RWPE2 (cell line): Measurements from ENCODE around the gene GIMD1.
A peak's percentile ranks its signal among the peaks of the same experiment; 100 is the strongest.

Experiments
- ATAC-seq: fragments of 200-7000 bp; cut with Tn5 transposase; 3 replicates; pipeline ENCODE4 v1.9.1; 2021; ENCODE audit warnings: low read depth
- DNase-seq: peaks from one replicate; pipeline ENCODE4 v3.0.0-alpha.2; 2020; ENCODE audit warnings: low spot score
- H3K27ac ChIP-seq: fragments of 450-650 bp; 2 replicates; pipeline ENCODE4 v1.5.1; 2017; ENCODE audit warnings: mild to moderate bottlenecking; ENCODE audit not compliant: poor library complexity, severe bottlenecking
- H3K27me3 ChIP-seq: fragments of 250-450 bp; sonication (Bioruptor Pico); 2 replicates; pipeline ENCODE4 v1.5.1; 2021; ENCODE audit warnings: mild to moderate bottlenecking, moderate library complexity; ENCODE audit not compliant: insufficient read depth, poor library complexity, severe bottlenecking
- H3K36me3 ChIP-seq: fragments of 250-450 bp; sonication (Bioruptor Pico); 2 replicates; pipeline ENCODE4 v1.5.1; 2020; ENCODE audit warnings: low read depth, mild to moderate bottlenecking, moderate library complexity
- H3K4me1 ChIP-seq: fragments of 250-450 bp; sonication (Bioruptor Pico); 2 replicates; pipeline ENCODE4 v1.5.1; 2021; ENCODE audit warnings: mild to moderate bottlenecking, moderate library complexity; ENCODE audit not compliant: insufficient read depth, poor library complexity, severe bottlenecking
- H3K4me3 ChIP-seq: fragments of 250-450 bp; sonication (Bioruptor Pico); 2 replicates; pipeline ENCODE4 v1.5.1; 2021; ENCODE audit warnings: mild to moderate bottlenecking, moderate library complexity; ENCODE audit not compliant: severe bottlenecking
- H3K9me3 ChIP-seq: fragments of 250-450 bp; sonication (Bioruptor Pico); 2 replicates; pipeline ENCODE4 v1.5.1; 2021; ENCODE audit warnings: mild to moderate bottlenecking, moderate library complexity; ENCODE audit not compliant: severe bottlenecking
- CTCF ChIP-seq: fragments of 450-650 bp; IDR thresholded peaks from one replicate; pipeline ENCODE4 v1.5.1; 2017; ENCODE audit warnings: mild to moderate bottlenecking, moderate library complexity; ENCODE audit not compliant: poor library complexity, severe bottlenecking

Gene GIMD1

GRCh38 chr4:106334741-106335470 lies 33.7 kb downstream of the GIMD1 start:
- no peak overlapping the region for H3K27ac ChIP-seq
- ATAC-seq (no peak), DNase-seq (no peak)
- H3K9me3 ChIP-seq: no peaks in the 10 kb centered on the region
- no peaks in the 10 kb centered on the region for H3K27me3 ChIP-seq
- H3K36me3 ChIP-seq: peaks cover 93% of the 10 kb centered on the region
- no peak overlapping the region for H3K4me3 ChIP-seq
- no peaks in the 10 kb centered on the region for H3K4me1 ChIP-seq
- TF ChIP-seq CTCF: no peak

GRCh38 chr4:106333186-106333585 lies 35.4 kb downstream of the GIMD1 start:
- no peak for TF ChIP-seq CTCF
- Histone ChIP-seq H3K4me1 (no peaks in the 10 kb centered on the region), H3K36me3 (peaks cover 93% of the 10 kb centered on the region), H3K27ac (no peak overlapping the region), H3K4me3 (no peak overlapping the region), H3K9me3 (no peaks in the 10 kb centered on the region), H3K27me3 (no peaks in the 10 kb centered on the region)
- no peak for ATAC-seq
- no peak for DNase-seq

GRCh38 chr4:106329041-106329618 lies 39.4 kb downstream of the GIMD1 start:
- DNase-seq: no peak
- peak; percentile 74 for ATAC-seq
- Histone ChIP-seq H3K9me3 (no peaks in the 10 kb centered on the region), H3K4me1 (peaks cover 7% of the 10 kb centered on the region), H3K36me3 (peaks cover 98% of the 10 kb centered on the region), H3K27ac (no peak overlapping the region), H3K27me3 (no peaks in the 10 kb centered on the region), H3K4me3 (no peak overlapping the region)
- TF ChIP-seq CTCF: peak; percentile 84

- ATAC-seq: peak; percentile 86
These were observed 42.8 kb downstream of the GIMD1 start for GRCh38 chr4:106325800-106326199.

More at GRCh38 chr4:106325800-106326199, 42.8 kb downstream of the GIMD1 start:
- H3K27me3 ChIP-seq: no peaks in the 10 kb centered on the region
- DNase-seq: no peak
- H3K4me1 ChIP-seq: peaks cover 7% of the 10 kb centered on the region
- no peak overlapping the region for H3K4me3 ChIP-seq
- TF ChIP-seq CTCF: no peak
- no peaks in the 10 kb centered on the region for H3K9me3 ChIP-seq
- H3K27ac ChIP-seq: no peak overlapping the region
- peaks cover 84% of the 10 kb centered on the region for H3K36me3 ChIP-seq
